K562 (cell line): ENCODE measurements around the gene ZNF333. TPM values are rescaled to one million over a fixed set of nuclear protein-coding genes. Genes with fewer than 3 reads are reported as not detected.

Experiments
- ATAC-seq: fragments of 200-7000 bp; cut with Tn5 transposase; 3 replicates; pipeline ENCODE4 v1.9.1; 2020; ENCODE audit warnings: moderate library complexity
- BruUV-seq: library from RNA; stranded (reverse); fragments of 400-500 nt; replicated peaks from 2 replicates; lab custom pipeline; 2021; lab: Mats Ljungman, UMichigan
- CTCF ChIA-PET: fragments of 300-600 bp; formaldehyde crosslinking; extraction: SDS; loops from one replicate; lab custom pipeline; 2021; ENCODE audit warnings: low intra/inter-chr PET ratio; lab: Yijun Ruan, JAX
- POLR2A ChIA-PET: fragments of 300-600, 350-650 bp; sonication (Branson Sonifier 250); formaldehyde crosslinking; extraction: SDS; loops from one replicate; lab custom pipeline; 2021; ENCODE audit warnings: antibody characterized with exemption, inconsistent platforms; lab: Yijun Ruan, JAX
- DNase-seq, 4 experiments: peaks; one replicate each; pipeline versions ENCODE4 v3.0.0 to v3.0.0-alpha.2; 2011 to 2018; ENCODE audit warnings: low spot score in 3 of 4, mixed read lengths in 3 of 4; ENCODE audit errors: extremely low read depth in 1 of 4
- FAIRE-seq: peaks from 2 replicates; lab custom pipeline; 2011; peaks lifted over from hg19 to GRCh38; lab: Jason Lieb, UNC
- H2AFZ ChIP-seq: 2 replicates; pipeline ENCODE4 v1.6.0; 2011; ENCODE audit warnings: low read depth, low read length, control low read depth, inconsistent platforms
- H3K27ac ChIP-seq: fragments of 200-600 bp; 3 replicates; pipeline ENCODE4 v1.8.0; 2011; ENCODE audit warnings: low read depth, mild to moderate bottlenecking, control low read depth, inconsistent platforms, low read length, moderate library complexity, mixed read lengths; ENCODE audit errors: extremely low read depth
- H3K27me3 ChIP-seq, 2 experiments: fragments of 300-600 bp in 1 of 2; 2 replicates in 1 of 2; 3 replicates in 1 of 2; pipeline versions ENCODE4 v1.6.0 to v1.8.0; 2011; ENCODE audit warnings: inconsistent platforms in 2 of 2, low read length in 2 of 2, mild to moderate bottlenecking in 1 of 2, mixed read lengths in 1 of 2, moderate library complexity in 1 of 2; ENCODE audit not compliant: control insufficient read depth in 2 of 2, insufficient read depth in 2 of 2
- H3K36me3 ChIP-seq: fragments of 300-600 bp; 3 replicates; pipeline ENCODE4 v1.8.0; 2011; ENCODE audit warnings: mild to moderate bottlenecking, low read length, inconsistent platforms; ENCODE audit not compliant: control insufficient read depth, insufficient read depth
- H3K4me1 ChIP-seq, 2 experiments: fragments of 200-600 bp in 1 of 2; replicated peaks in 1 of 2; 2 replicates in 1 of 2; 3 replicates in 1 of 2; pipeline versions ENCODE4 v1.5.1 to v1.8.0; 2011; ENCODE audit warnings: inconsistent platforms in 2 of 2, low read length in 2 of 2, mild to moderate bottlenecking in 1 of 2, mixed read lengths in 1 of 2, moderate library complexity in 1 of 2; ENCODE audit not compliant: control insufficient read depth in 2 of 2, insufficient read depth in 2 of 2
- H3K4me2 ChIP-seq: 2 replicates; pipeline ENCODE4 v1.6.1; 2011; ENCODE audit warnings: low read length, control low read depth, inconsistent platforms, mixed read lengths; ENCODE audit not compliant: insufficient read depth
- H3K4me3 ChIP-seq: fragments of 200-600 bp; sonication (generic), shearing (Covaris generic); 2 replicates; pipeline ENCODE4 v1.5.1; 2016; ENCODE audit warnings: control low read depth, inconsistent platforms
- H3K79me2 ChIP-seq: fragments of 200-600 bp; 3 replicates; pipeline ENCODE4 v1.8.0; 2011; ENCODE audit warnings: low read length, inconsistent platforms; ENCODE audit not compliant: control insufficient read depth, insufficient read depth
- H3K9ac ChIP-seq, 2 experiments: 2 replicates each; pipeline versions ENCODE4 v1.6.0 to v1.6.1; 2011; ENCODE audit warnings: low read depth in 2 of 2, low read length in 2 of 2, control low read depth in 1 of 2, inconsistent platforms in 1 of 2, mild to moderate bottlenecking in 1 of 2, mixed read lengths in 1 of 2; ENCODE audit not compliant: insufficient read depth in 1 of 2
- H3K9me1 ChIP-seq: one replicate; pipeline ENCODE4 v1.6.0; 2011; ENCODE audit warnings: inconsistent platforms, mild to moderate bottlenecking, low read length, moderate library complexity; ENCODE audit not compliant: control insufficient read depth, insufficient read depth
- H3K9me3 ChIP-seq: replicated peaks from 2 replicates; pipeline ENCODE4 v1.5.1; 2011; ENCODE audit warnings: low read depth, low read length, inconsistent platforms; ENCODE audit not compliant: control insufficient read depth, insufficient read depth
- H4K20me1 ChIP-seq: replicated peaks from 2 replicates; pipeline ENCODE4 v1.6.1; 2011; ENCODE audit warnings: low read length, inconsistent platforms, mixed read lengths; ENCODE audit not compliant: control insufficient read depth, insufficient read depth
- BHLHE40 ChIP-seq: IDR thresholded peaks from 2 replicates; pipeline ENCODE4 v1.6.1; 2011; ENCODE audit warnings: low read length, improper control_type of control experiment
- CBX8 ChIP-seq: fragments of 200-600 bp; sonication (generic); IDR thresholded peaks from 2 replicates; pipeline ENCODE4 v1.6.1; 2012; ENCODE audit warnings: borderline replicate concordance, mixed run types, low read depth, mild to moderate bottlenecking, moderate library complexity, mixed read lengths, low read length, control low read depth, inconsistent platforms; ENCODE audit not compliant: poor library complexity, severe bottlenecking; ENCODE audit errors: extremely low read depth
- KLF13 ChIP-seq: fragments of 450-650 bp; IDR thresholded peaks from 2 replicates; pipeline ENCODE4 v1.6.1; 2016; ENCODE audit warnings: missing genetic modification characterization, low read depth, mild to moderate bottlenecking, missing compliant biosample characterization, moderate library complexity, borderline replicate concordance
- MAFG ChIP-seq: fragments of 450-650 bp; conservative IDR thresholded peaks from 2 replicates; pipeline ENCODE4 v1.6.1; 2016; ENCODE audit warnings: missing genetic modification characterization, missing compliant biosample characterization
- POLR2A ChIP-seq: fragments of 450-650 bp; conservative IDR thresholded peaks from 2 replicates; pipeline ENCODE4 v1.6.1; 2016
- TRIM24 ChIP-seq, 2 experiments: fragments of 450-650 bp; IDR thresholded peaks; 2 replicates each; pipeline ENCODE4 v1.6.1; 2016
- ZBTB2 ChIP-seq: fragments of 450-650 bp; IDR thresholded peaks from 2 replicates; pipeline ENCODE4 v1.6.1; 2016; ENCODE audit warnings: antibody characterized with exemption
- ZNF143 ChIP-seq: sonication (generic); formaldehyde crosslinking; IDR thresholded peaks from 2 replicates; pipeline ENCODE4 v1.9.0; 2022; ENCODE audit warnings: mild to moderate bottlenecking, missing genetic modification reagents
- ZNF217 ChIP-seq: sonication (generic); formaldehyde crosslinking; IDR thresholded peaks from 2 replicates; pipeline ENCODE4 v1.8.0; 2022; ENCODE audit warnings: mild to moderate bottlenecking, missing genetic modification reagents
- ZNF644 ChIP-seq: fragments of 200-800 bp; sonication (Bioruptor generic); IDR thresholded peaks from 2 replicates; pipeline ENCODE4 v1.6.1; 2016; ENCODE audit warnings: low read depth, missing genetic modification characterization, missing compliant biosample characterization
- ZNF668 ChIP-seq: fragments of 250-450 bp; sonication (Bioruptor Pico); IDR thresholded peaks from 2 replicates; pipeline ENCODE4 v1.8.0; 2022; ENCODE audit warnings: mild to moderate bottlenecking, inconsistent platforms
- ZNF695 ChIP-seq: fragments of 450-650 bp; formaldehyde crosslinking; IDR thresholded peaks from 2 replicates; pipeline ENCODE4 v1.4.0; 2020; ENCODE audit warnings: mild to moderate bottlenecking, moderate library complexity
- WGBS: fragments of 100-300 bp; shearing (Covaris generic); methylation state at CpG from one replicate; pipeline ENCODE4 v1.1.6; 2016; ENCODE audit warnings: low coverage, mixed read lengths; ENCODE audit not compliant: insufficient coverage; ENCODE audit errors: missing lambda C conversion rate; 5-methylcytosine and 5-hydroxymethylcytosine counted together
- in situ Hi-C: fragments of 300-500 bp; cut with MboI; formaldehyde crosslinking; loops from 4 replicates; pipeline ENCODE4 v1.15.0; 2018; ENCODE audit warnings: inconsistent platforms, mixed read lengths
- intact Hi-C: fragments of 100-400 bp; cut with micrococcal nuclease; formaldehyde crosslinking; loops from 2 replicates; pipeline ENCODE4 v1.14.2; 2022
- polyA plus RNA-seq, 8 experiments: library from polyadenylated mRNA; depleted of rRNA in 4 of 8; stranded (reverse) in 5 of 8; unstranded in 3 of 8; fragments of >200 nt; fragmentation: Nextera tagmentation in 2 of 8; fragmentation: Illumina TruSeq in 1 of 8; extraction: Ambion mirVana in 2 of 8; extraction: Trizol in 1 of 8; gene quantifications; 2 replicates each; pipeline versions ENCODE4 v1.2.1 to v1.2.3, GENCODE V29; 2011 to 2014; ENCODE audit warnings: inconsistent platforms in 1 of 8, missing spikeins in 1 of 8
- total RNA-seq, 7 experiments: library from RNA; depleted of rRNA in 6 of 7; stranded (reverse); fragments of >200 nt in 6 of 7; fragmentation: Illumina TruSeq in 2 of 7; extraction: Trizol in 2 of 7; gene quantifications; 2 replicates each; pipeline versions ENCODE4 v1.2.1 to v1.2.3, GENCODE V29; 2011 to 2021; ENCODE audit warnings: low replicate concordance in 1 of 7
- TF ChIP-seq, protein P1 (sequence below): fragments of 450-650 bp; IDR thresholded peaks from 2 replicates; pipeline ENCODE4 v1.6.1; 2016; ENCODE audit warnings: missing biosample characterization, missing genetic modification characterization
- TF ChIP-seq, protein P2 (sequence below): sonication (generic); formaldehyde crosslinking; IDR thresholded peaks from 2 replicates; pipeline ENCODE4 v1.8.1; 2023; ENCODE audit warnings: mild to moderate bottlenecking, missing genetic modification reagents, moderate library complexity
- TF ChIP-seq, protein P3 (sequence below): fragments of 250-450 bp; sonication (Bioruptor Pico); IDR thresholded peaks from 2 replicates; pipeline ENCODE4 v1.8.0; 2021; ENCODE audit warnings: mild to moderate bottlenecking, moderate library complexity
- TF ChIP-seq, protein P4 (sequence below): IDR thresholded peaks from 2 replicates; pipeline ENCODE4 v1.6.1; 2012; ENCODE audit warnings: low read depth, low read length, improper control_type of control experiment, borderline replicate concordance

ZNF333 gene
- total and polyA plus RNA-seq, 9 of the 15 experiments (the other 6 are each of a cell fraction or from before 2014, with no cell fraction given), result 2.8 to 10.3 (median 6.3) TPM

GRCh38 chr19:14735915-14736314 is 46.1 kb downstream of the ZNF333 start (continued):
- TF ChIP-seq, protein P1, sequence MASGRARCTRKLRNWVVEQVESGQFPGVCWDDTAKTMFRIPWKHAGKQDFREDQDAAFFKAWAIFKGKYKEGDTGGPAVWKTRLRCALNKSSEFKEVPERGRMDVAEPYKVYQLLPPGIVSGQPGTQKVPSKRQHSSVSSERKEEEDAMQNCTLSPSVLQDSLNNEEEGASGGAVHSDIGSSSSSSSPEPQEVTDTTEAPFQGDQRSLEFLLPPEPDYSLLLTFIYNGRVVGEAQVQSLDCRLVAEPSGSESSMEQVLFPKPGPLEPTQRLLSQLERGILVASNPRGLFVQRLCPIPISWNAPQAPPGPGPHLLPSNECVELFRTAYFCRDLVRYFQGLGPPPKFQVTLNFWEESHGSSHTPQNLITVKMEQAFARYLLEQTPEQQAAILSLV, result no peak
- no peak for TF ChIP-seq KLF13
- TF ChIP-seq ZNF695 (CRISPR knock-in tag), result no peak
- no peak for TF ChIP-seq ZNF644 (tag)
- peak; percentile 54 for TF ChIP-seq MAFG (tag)

- H3K4me2 ChIP-seq, result no peak overlapping the region
- H3K79me2 ChIP-seq, result no peaks in the 10 kb centered on the region
- CTCF ChIA-PET, result no interaction called here
- ATAC-seq, result no peak
- no peak overlapping the region for H3K27ac ChIP-seq
- H3K36me3 ChIP-seq, result peaks cover 65% of the 10 kb centered on the region; the same call in 2 of the 3 replicates
- DNase-seq, result no peak
- FAIRE-seq, result no peak
- H2AFZ ChIP-seq, result no peak overlapping the region
- intact Hi-C loops, result no loop called here
- H3K27me3 ChIP-seq, result no peaks in the 10 kb centered on the region
- H3K9me3 ChIP-seq, result no peaks in the 10 kb centered on the region
- POLR2A ChIA-PET, result no interaction called here
- 78% methylated on average over 3 of the region's 4 CpGs for WGBS
- no peaks in the 10 kb centered on the region for H3K9me1 ChIP-seq
- H3K4me3 ChIP-seq, result no peak overlapping the region
- BruUV-seq, result no TSS peak
- H3K9ac ChIP-seq, result no peak overlapping the region
- no peaks in the 10 kb centered on the region for H4K20me1 ChIP-seq
- in situ Hi-C loops, result no loop called here
- no peaks in the 10 kb centered on the region for H3K4me1 ChIP-seq
- TF ChIP-seq, protein P2, sequence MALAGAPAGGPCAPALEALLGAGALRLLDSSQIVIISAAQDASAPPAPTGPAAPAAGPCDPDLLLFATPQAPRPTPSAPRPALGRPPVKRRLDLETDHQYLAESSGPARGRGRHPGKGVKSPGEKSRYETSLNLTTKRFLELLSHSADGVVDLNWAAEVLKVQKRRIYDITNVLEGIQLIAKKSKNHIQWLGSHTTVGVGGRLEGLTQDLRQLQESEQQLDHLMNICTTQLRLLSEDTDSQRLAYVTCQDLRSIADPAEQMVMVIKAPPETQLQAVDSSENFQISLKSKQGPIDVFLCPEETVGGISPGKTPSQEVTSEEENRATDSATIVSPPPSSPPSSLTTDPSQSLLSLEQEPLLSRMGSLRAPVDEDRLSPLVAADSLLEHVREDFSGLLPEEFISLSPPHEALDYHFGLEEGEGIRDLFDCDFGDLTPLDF, result no peak
- no peak for TF ChIP-seq ZNF217 (CRISPR knock-in tag)
- no peak for TF ChIP-seq ZNF668 (CRISPR knock-in tag)
- no peak for TF ChIP-seq TRIM24 (IDR thresholded peaks at IDR 0.05)
- no peak for TF ChIP-seq ZBTB2
- TF ChIP-seq, protein P3, sequence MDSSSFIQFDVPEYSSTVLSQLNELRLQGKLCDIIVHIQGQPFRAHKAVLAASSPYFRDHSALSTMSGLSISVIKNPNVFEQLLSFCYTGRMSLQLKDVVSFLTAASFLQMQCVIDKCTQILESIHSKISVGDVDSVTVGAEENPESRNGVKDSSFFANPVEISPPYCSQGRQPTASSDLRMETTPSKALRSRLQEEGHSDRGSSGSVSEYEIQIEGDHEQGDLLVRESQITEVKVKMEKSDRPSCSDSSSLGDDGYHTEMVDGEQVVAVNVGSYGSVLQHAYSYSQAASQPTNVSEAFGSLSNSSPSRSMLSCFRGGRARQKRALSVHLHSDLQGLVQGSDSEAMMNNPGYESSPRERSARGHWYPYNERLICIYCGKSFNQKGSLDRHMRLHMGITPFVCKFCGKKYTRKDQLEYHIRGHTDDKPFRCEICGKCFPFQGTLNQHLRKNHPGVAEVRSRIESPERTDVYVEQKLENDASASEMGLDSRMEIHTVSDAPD (CRISPR knock-in tag), result no peak
- no peak for TF ChIP-seq ZNF143 (CRISPR knock-in tag)
- no peak for TF ChIP-seq BHLHE40
- no peak for TF ChIP-seq POLR2A
- TF ChIP-seq, protein P4, sequence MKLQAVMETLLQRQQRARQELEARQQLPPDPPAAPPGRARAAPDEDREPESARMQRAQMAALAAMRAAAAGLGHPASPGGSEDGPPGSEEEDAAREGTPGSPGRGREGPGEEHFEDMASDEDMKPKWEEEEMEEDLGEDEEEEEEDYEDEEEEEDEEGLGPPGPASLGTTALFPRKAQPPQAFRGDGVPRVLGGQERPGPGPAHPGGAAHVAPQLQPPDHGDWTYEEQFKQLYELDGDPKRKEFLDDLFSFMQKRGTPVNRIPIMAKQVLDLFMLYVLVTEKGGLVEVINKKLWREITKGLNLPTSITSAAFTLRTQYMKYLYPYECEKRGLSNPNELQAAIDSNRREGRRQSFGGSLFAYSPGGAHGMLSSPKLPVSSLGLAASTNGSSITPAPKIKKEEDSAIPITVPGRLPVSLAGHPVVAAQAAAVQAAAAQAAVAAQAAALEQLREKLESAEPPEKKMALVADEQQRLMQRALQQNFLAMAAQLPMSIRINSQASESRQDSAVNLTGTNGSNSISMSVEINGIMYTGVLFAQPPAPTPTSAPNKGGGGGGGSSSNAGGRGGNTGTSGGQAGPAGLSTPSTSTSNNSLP, result no peak
- no peak for TF ChIP-seq CBX8
Observed at GRCh38 chr19:14746886-14747285, 57.0 kb downstream of the ZNF333 start.
